HG02678 (cell line): ENCODE data around the gene SKP1.

Experiments used
- ATAC-seq: cut with Tn5 transposase; IDR thresholded peaks from one replicate; pipeline ENCODE4 v1.9.1; 2021; ENCODE audit warnings: mild to moderate bottlenecking, moderate library complexity; ENCODE audit not compliant: unreplicated experiment

SKP1 gene

DNA sequence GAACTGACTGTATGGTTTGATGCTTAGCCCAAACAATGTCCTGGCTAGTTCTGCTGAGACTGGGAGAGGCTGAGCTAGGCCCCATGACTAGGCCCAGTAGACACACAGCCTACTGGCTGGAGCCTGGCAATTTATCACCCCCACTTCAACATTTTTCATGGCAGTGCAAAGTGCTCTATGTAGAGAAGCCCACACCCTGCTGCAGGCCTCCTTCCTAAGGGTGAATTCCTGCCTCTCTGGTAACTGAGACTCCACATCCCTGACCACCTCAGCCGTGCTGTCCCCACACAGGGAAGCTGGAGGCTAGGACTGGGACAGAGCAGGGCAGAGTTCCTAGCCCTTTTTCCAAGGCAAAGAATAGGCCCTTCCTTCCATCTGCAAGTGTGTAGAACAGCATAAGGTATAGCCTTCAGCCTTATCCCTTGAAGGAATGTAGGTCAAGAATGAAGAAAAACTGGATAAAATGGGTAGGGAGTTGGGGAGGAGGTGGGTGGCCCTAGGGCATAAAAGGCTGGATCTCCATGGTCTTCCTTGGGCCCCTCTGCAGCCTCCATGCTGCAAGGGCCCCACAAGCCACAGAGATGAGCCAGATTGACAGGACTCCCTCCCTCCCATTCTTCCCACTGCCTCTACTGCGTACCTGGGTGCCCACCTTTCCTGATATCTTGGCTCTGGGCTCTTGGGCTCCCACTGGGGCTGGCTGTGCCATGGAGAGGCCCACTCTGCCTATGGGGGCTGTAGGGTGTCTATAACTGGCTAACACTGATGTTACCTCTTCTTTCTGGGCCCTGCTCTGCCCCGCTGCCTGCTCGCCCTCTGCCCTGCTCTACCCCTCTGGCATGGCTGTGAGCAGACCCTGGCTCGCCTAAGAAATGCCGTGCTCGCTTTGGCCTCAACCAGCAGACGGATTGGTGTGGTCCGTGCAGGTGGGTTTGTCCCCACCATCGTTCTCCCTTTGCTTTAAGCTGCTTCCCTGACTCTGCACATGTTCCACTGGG is 32.5 kb downstream of the SKP1 start:
- ATAC-seq = no peak

DNA sequence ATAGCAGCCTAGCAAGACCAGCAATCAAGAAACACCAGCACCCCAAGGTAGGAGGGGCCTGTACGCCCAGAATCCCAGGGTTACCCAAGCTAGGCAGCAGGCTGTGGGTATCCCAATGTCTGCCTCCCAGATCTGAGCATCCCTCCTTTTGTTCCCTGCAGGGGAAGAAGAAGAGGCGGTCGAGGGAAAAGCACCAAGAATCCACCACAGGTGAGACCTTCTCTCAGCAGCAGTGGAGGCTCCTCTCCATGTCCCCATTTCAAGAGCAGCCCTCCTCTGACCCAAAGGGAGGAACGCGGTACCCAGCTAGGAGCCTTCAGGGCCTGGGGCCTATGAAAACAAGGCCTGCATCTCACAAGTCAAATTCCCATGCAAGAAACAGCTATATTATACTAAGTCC is 33.3 kb downstream of the SKP1 start:
- ATAC-seq = no peak

DNA sequence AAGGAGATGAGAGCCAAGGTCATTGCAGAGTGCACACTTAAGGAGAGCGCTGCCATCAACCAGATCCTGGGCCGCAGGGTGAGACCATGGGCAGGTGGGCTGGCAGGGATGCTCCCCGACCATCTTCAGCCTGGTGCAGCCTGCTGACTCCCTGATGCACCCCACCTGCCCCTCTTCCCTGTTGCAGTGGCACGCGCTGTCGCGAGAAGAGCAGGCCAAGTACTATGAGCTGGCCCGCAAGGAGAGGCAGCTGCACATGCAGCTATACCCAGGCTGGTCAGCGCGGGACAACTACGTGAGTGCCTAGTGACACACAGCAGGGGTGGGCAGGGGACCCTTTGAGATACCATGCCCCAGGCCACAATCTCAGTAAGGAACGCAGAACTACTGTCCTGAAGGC is 33.9 kb downstream of the SKP1 start:
- no peak for ATAC-seq

DNA sequence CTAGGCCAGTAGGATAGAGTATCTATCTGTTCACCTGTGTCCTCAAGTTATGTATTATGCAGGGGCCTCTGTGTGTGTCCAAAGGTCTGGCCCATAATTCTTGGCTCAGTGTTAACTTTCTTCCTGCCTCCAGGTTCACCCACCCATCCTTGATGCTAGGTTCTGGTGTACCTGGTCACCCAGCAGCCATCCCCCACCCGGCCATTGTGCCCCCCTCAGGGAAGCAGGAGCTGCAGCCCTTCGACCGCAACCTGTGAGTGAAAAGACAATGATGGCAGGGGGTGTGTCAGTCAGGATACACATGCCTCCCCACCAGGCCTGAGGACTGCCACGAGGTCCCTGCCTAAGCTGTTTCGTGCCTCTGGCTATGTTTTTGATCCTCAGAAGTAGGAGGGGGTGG is 34.7 kb downstream of the SKP1 start:
- ATAC-seq = no peak

DNA sequence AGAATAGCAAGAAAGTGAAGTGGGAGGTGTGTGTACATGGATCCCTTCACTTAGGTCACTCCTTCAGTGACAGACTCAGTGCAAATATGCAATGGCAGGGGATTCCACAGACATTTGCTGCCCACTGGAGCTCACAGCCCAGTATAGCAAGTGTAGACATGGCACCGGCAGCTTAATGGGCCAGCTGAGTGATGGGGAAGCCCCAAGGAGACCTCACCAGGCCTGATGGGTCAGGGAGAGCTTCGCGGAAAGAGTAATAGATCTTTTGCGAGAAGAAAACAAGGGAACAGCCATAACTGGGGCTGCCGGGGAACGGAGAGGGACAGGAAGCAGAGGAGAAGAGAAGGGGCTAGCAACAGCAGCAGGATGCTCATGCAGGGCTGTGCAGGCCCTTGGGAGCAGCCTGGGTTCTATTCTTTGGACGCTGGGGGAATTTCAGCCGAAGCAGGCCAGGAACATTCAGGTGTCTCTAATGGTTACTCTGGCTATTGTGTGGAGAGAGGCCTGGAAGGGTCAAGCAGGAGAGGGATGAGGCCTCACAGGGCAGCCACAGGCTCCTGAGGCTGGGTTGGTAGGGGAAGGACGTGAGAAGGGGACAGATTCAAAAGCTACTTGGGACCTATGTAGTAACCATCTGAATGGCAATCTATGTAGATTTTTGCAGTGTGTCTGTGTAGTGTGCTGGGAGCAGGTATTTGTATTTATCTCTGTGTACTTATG is 35.3 kb downstream of the SKP1 start:
- no peak for ATAC-seq

DNA sequence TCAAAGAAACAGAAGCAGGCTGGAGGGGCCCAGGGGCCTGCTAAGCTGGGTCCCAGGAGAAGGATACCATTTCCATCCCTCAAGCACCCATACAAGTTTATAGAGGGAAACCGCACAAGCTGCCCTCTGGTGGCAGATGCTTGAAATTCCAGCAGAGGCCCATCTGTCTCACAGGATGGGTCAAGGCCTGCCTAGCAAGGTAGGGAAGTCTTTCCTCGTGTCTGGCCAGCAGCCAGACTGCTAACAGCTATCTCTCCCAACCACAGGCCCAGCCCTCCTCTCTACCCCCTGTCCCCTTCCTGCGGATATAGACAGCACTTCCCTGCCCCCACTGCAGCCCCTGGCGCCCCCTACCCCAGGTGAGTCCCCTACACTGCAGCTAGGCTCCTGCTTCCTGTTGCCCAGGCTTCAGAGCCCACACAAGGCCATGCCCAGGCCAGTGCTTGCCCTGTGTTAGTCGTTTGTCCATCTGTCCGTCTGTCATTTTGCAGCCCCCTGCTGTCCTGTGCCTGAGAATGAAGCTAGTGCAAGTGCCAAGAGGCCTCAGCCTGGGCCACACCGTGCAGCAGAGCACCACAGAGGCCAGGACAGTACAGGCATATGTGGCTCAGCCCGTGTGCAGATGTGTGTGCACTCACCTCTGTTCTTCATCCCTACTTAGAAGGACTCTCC is 36.1 kb downstream of the SKP1 start:
- no peak for ATAC-seq

DNA sequence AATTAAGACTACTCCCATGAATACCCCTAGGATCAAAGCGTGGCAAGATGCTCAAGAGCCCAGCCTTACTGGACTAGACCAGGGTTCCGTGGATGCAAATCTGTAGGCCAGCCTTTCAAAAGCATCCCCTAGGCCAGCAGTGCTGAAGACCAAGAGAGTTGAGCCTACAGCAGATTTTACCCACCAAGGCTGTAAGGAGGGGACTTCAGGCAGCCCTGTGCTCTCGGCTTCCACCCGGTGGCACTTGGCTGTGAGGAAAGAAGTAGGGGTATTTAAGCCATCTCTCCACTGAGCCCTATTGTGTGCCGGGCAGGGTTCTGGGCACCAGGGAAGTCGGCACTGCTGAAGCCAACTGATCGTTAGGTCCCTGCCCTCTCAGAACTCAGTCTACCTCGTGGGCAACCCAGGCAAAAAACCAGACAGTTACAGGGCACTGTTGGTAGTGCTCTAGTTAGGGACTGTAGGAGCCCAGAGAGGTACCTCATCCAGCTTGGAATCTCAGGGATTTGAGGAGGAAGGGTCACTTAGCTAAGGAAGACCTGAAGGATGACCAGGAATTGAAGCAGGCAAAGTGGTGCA is 36.8 kb downstream of the SKP1 start:
- ATAC-seq = no peak

DNA sequence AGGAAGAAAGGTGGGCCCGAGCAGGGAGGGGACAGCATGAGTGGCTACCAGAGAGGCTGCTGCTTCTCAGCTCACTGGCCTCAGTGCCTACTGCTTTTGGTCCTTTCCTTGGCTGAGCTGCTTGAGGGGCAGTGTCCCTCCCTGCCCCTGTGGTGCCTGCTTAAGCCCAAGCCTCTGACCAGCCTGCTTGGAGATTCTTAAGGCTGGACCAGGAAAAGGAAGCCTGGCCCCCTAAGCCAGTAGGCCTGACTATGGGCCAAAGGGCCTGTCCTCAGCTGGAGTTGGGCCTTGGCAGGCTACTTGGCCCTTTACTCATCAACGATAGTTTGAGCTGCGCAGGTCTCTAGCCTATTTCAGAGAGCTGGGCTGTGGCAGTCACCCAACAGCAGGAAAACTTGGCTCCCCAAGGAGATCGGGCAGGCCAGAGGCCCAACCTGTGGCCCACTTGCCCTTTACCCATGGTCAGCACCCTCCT is 37.3 kb downstream of the SKP1 start:
- no peak for ATAC-seq

DNA sequence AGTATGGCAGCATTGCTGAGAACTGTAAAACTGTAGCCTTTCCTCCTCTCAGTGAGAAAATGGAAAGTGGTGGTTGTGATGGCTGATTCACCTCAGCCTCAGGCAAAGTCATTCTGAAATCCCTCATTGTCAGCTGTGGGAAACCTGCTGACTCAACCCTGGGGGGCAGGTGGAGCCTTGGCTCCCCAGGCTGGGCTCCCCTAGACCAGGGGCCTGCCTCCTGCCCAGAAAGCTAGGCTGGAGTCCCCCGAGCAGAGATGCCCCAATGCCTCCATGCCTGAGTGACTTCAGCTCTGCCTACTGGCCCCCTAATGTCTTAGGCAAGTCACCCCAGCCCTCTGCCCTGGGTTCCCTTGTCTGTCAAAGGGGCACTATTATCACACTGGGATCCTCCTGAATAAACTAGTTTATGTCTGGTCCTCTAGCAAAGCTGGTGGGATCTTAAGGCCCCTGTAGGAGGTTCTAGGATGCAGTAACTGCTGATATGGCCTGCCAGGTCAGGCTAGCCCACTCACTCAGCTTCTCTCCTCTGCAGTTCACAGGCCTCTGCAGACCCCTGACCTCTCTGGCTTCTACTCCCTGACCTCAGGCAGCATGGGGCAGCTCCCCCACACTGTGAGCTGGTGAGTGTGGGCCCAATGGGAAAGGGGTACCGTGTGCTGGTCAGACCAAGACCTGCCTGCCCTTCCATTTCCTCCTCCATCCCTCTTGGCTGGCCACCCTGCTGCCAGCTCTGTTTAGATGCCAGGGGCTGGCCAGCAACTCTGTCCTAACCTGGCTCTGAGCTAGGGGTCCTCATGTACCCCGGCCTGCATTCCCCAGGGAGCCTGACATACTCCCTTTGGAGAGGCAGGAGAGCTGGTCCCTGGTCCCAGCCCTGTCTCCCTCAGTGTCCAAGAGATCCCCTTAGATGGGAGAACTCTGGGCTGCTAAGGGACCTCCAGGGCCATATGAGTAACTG is 38.1 kb downstream of the SKP1 start:
- ATAC-seq = peak; percentile 79

DNA sequence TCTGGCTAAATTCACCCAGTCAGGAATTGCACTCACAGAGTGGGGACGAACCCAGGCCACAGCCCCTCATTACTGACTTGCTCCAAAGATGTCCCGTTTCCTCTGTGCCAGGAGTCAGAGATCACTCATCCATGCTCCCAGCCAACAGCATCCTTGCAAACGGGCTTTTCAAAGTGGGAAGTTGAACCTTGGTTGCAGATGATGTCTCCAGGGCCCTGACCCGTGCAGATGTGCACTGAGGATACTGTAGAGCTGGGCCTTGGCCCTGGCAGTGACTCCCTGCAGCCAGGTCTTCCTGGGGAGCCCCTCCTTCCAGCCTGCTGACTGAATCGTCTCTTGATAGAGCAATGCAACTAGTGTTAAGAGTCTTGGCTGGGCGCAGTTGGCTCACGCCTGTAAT is 40.0 kb downstream of the SKP1 start:
- no peak for ATAC-seq

DNA sequence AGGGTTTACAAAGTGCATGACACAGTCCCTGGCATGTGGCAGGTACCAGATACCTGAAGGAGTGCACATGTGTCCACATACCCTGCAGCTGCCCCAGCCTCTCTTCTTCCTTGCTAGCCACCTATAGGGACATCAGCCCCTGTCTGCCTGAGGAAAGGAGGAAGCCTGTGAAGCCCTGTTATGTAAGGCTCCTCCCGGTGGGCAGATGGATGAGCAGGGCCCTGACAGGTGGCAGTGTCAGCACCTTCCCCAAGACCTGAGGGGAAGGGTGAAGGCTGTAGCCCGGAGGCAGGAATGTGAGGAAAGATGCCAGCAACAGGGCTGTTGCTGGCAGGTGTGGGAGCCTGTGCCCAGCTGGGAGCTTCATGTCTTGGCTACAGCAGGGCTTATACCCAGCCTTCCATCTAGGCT is 40.5 kb downstream of the SKP1 start:
- no peak for ATAC-seq

DNA sequence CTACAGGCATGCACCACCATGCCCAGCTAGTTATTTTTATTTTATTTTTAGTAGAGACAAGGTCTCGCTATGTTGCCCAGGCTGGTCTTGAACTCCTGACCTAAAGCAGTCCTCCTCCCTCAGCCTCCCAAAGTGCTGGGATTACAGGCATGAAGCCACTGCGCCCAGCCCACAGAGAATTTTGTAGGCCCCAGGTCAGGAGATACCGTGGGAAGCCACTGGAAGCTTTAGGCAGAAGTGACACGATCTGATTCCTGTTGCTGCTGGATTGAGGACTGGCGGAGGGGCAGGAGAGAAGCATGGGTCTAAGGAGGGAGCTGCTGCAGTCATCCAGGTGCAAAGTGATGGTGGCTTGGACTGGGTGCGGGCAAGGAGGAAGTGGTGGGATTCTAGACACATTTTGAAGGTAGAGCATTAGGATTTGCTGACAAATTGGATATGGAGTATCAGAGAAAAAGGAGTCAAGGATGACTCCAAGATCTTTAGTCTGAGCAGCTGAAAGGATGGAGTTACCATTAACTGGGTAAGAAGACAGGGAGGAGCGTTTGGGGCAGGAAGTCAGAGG is 41.6 kb downstream of the SKP1 start:
- no peak for ATAC-seq

DNA sequence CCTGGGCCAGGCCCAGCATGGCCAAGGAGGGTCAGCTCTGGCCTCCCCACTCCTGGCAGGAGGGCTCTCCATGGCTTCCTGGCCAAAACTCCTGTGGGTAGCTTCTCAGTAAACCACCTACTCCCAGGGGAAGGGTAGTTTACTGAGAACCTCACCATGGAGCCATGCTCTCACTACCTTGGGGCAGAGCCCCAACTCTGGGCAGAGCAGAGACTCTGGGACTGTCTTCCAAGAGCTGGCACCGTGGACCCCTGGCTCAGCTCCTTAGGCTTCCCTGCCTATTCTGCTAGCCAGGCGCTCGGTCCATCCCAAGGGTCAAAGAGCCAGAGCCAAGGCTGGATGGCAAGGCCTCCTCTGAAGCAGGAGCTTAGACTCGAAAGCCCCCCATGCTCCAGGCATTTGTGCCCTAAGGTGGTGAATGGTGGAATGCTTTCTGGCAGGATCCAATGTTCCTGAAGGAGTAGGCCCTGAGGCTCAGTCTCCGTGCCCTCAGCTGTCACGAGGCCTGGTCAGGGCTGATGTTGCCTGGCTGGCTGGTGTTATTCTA is 42.7 kb downstream of the SKP1 start:
- ATAC-seq = no peak

DNA sequence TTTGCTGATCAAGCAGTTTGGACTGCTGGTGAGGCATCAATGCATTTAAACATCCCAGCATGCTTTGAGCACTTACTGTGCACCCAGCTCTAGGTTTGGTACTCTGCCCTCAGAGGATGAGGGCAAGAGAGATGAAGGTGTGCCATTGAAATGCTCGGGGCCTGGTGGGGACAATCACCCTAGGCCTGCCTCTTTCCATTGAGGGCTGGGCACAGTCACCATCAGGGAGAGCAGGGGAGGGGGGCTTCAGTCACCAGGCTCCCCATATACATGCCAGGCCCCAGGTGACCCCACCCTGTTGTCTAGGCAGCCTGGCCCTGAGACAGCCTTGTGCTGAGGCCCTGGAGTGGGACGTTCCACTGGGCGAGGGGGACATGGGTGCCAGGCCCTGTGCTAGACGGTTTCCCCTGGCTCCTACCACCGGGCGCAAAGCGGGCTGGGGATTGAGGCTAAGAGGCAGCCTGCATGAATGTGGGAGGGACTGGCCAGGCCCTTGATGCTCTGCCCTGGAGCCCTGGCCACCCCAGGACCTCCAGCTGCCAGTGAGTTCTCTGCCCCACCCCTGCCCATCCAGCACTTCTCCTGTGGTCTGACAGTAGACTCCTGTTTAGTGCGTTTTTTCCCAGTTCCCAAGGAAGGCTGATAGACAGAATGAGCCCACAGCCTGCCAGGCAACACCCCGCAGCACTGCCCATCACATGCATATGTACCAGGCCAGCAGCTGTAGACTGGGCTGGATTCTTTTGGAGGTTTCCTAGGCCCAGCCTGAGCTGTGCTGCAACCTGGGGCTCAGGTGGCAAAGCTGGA is 43.4 kb downstream of the SKP1 start:
- ATAC-seq = no peak

DNA sequence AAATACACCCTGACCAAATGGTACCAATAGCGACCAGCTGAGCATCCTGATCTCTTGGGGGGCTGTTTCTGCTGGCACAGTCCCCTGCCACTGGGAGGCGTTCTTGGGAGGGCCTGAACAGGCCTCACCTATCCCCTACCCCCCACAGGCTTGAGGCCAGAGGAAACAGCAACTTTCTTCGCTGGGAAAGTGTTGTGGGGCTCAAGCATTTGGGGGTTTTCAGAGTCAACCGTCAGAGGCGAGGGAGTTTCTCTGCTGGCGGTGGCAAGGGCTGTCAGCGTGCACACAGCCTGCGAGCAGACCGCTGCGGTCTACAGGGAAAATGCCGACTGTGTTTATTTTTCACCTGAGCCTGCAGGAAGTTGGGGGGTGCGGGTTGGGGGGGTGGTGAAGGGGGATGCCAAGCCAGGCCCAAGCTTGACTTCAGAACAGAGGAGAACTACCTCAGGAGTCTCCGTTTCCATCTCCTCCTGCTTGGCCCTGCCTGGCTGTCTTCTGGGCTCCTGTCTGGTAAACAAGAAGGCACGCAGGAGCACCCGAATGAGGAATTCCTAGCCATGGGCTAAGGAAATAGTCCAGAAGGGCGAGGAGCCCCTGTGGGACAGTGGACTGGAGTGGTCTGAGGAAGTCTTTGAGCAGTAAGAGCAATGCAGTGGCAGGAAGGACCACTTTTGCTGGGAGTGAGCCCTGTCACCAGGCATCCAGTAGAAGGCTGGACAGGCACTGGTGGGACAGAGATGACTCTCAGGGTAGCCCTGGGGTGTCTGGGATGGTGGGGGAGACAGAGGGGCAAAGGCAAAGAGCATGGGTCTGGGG is 44.2 kb downstream of the SKP1 start:
- ATAC-seq = peak; percentile 81

DNA sequence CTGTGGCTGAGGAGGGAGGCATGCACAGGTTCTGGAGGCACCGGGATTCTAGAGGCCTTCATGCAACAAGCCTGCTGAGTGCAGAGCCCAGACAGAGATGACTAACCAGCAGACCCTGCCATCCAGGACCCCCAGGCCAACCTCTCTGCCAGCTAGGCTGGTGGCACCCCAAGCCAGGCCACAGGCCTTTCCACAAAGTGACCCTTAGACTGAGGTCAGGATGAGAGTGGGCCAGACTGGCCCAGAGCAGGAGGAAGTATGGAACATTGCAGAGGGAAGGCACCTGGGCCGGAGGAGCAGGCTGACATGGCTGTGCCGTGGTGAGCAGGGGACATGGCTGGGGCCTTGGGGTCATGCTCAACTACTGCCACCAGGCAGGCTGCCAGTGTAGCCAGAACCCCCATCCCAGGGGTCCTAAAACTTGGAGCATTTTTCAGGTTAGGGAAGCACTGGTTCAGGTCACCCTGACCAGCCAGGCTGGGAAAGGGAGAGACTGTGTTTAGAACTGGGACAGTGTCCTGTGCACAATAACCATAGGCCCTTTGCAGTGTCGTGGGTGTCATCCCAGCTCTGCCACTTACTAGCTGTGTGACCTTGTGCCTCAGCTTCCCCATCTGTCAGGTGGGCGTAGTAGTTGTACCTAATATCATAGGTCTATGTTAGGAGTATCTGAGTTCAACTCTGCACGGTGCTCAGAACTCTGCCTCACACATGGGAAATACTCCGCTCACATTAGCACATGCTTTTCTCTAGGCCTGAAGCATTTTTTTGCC is 45.0 kb downstream of the SKP1 start:
- ATAC-seq = no peak

DNA sequence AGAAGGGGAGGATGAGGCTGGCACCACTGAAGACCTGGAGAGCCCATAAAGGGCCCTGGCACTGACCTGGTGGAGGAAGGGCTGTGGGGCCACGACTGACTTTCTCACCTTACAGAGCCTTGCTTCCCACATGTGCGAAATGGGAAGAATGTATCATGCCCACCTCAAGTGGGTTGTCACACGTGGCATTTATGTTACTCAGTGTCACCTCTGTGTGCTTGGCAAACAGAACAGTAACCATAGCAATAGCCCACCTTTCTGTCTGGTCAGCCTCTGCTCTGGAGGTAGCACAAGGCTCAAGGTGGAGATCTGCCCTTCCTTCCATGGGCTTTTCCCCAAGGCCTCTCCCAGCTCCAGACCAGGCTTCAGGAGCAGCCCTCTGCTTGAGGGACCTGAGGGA is 45.6 kb downstream of the SKP1 start:
- no peak for ATAC-seq
